HCT116 (cell line): ENCODE measurements around the gene SLC2A13. TPM values are rescaled to one million over a fixed set of nuclear protein-coding genes. Genes with fewer than 3 reads are reported as not detected.

ENCODE experiments used
- ATAC-seq: fragments of 200-7000 bp; cut with Tn5 transposase; 2 replicates; pipeline ENCODE4 v1.9.1; 2020; ENCODE audit warnings: mild to moderate bottlenecking, moderate library complexity
- BruUV-seq: library from RNA; stranded (reverse); fragments of 400-500 nt; replicated peaks from 2 replicates; lab custom pipeline; 2021; lab: Mats Ljungman, UMichigan
- CTCF ChIA-PET: fragments of 300-600 bp; sonication (Branson Sonifier 250); formaldehyde crosslinking; loops from one replicate; lab custom pipeline; 2021; ENCODE audit warnings: antibody characterized with exemption; lab: Charles Lee
- POLR2A ChIA-PET: fragments of 300-600, 350-600 bp; sonication (Branson Sonifier 250); formaldehyde crosslinking; loops from one replicate; lab custom pipeline; 2021; ENCODE audit warnings: antibody characterized with exemption; lab: Charles Lee
- RAD21 ChIA-PET, 2 experiments: fragments of 300-600 bp; sonication (Branson Sonifier 250); formaldehyde crosslinking; loops; one replicate each; lab custom pipeline; 2023; ENCODE audit warnings: low total read pairs in 2 of 2; ENCODE audit not compliant: uncharacterized antibody in 2 of 2, unreplicated experiment in 2 of 2, low non-redundant PET in 1 of 2; lab: Charles Lee
- DNase-seq: peaks from one replicate; pipeline ENCODE4 v3.0.0-alpha.2; 2010; ENCODE audit warnings: low read depth, low spot score
- H2AFZ ChIP-seq: fragments of 200-600 bp; shearing (Covaris generic), sonication (generic); 2 replicates; pipeline ENCODE4 v1.6.1; 2017; ENCODE audit warnings: low read depth, mixed run types, mixed read lengths, antibody characterized with exemption, low read length; ENCODE audit not compliant: poor library complexity, severe bottlenecking
- H3K27ac ChIP-seq: 2 replicates; pipeline ENCODE4 v1.5.1; 2012; ENCODE audit warnings: low read depth, low read length
- H3K27me3 ChIP-seq: fragments of 200-600 bp; sonication (generic); 2 replicates; pipeline ENCODE4 v1.6.1; 2016; ENCODE audit warnings: mixed run types, low read length, mixed read lengths; ENCODE audit not compliant: insufficient read depth
- H3K36me3 ChIP-seq, 2 experiments: fragments of 200-500 bp in 1 of 2; fragments of 200-600 bp in 1 of 2; sonication (Bioruptor generic) in 1 of 2; sonication (generic) in 1 of 2; 2 replicates each; pipeline versions ENCODE4 v1.5.1 to v1.6.1; 2014 to 2016; ENCODE audit warnings: low read length in 2 of 2, inconsistent platforms in 1 of 2, mixed read lengths in 1 of 2, mixed run types in 1 of 2; ENCODE audit not compliant: insufficient read depth in 2 of 2, control insufficient read depth in 1 of 2
- H3K4me1 ChIP-seq, 2 experiments: fragments of 200-600 bp in 1 of 2; sonication (generic) in 1 of 2; 2 replicates each; pipeline versions ENCODE4 v1.5.1 to v1.6.1; 2012 to 2017; ENCODE audit warnings: low read length in 2 of 2, inconsistent platforms in 1 of 2, mild to moderate bottlenecking in 1 of 2, mixed read lengths in 1 of 2, mixed run types in 1 of 2, moderate library complexity in 1 of 2; ENCODE audit not compliant: insufficient read depth in 2 of 2, control insufficient read depth in 1 of 2
- H3K4me2 ChIP-seq: fragments of 200-600 bp; sonication (generic); 2 replicates; pipeline ENCODE4 v1.6.1; 2017; ENCODE audit warnings: mixed run types, low read length, mixed read lengths
- H3K4me3 ChIP-seq, 2 experiments: fragments of 200-600 bp in 1 of 2; sonication (generic) in 1 of 2; replicated peaks in 1 of 2; 2 replicates each; pipeline ENCODE4 v1.5.1; 2011 to 2016; ENCODE audit warnings: low read length in 2 of 2, control low read depth in 1 of 2, low read depth in 1 of 2, mild to moderate bottlenecking in 1 of 2, mixed read lengths in 1 of 2, mixed run types in 1 of 2
- H3K79me2 ChIP-seq: fragments of 200-600 bp; sonication (generic); 2 replicates; pipeline ENCODE4 v1.6.1; 2017; ENCODE audit warnings: mild to moderate bottlenecking, mixed run types, low read length, moderate library complexity, mixed read lengths; ENCODE audit not compliant: insufficient read depth
- H3K9ac ChIP-seq: fragments of 200-600 bp; sonication (generic); 2 replicates; pipeline ENCODE4 v1.6.1; 2016; ENCODE audit warnings: low read length, mixed read lengths
- H3K9me2 ChIP-seq: fragments of 200-600 bp; sonication (generic), shearing (Covaris generic); 2 replicates; pipeline ENCODE4 v1.6.1; 2017; ENCODE audit warnings: mixed run types, mild to moderate bottlenecking, moderate library complexity; ENCODE audit not compliant: insufficient read depth
- H3K9me3 ChIP-seq, 2 experiments: fragments of 200-500 bp in 1 of 2; fragments of 200-600 bp in 1 of 2; sonication (Bioruptor generic) in 1 of 2; sonication (generic) in 1 of 2; 2 replicates each; pipeline ENCODE4 v1.6.1; 2014 to 2017; ENCODE audit warnings: low read length in 2 of 2, mixed read lengths in 2 of 2, inconsistent platforms in 1 of 2, low read depth in 1 of 2, mild to moderate bottlenecking in 1 of 2, mixed run types in 1 of 2, moderate library complexity in 1 of 2; ENCODE audit not compliant: control insufficient read depth in 1 of 2, insufficient read depth in 1 of 2
- H4K20me1 ChIP-seq: fragments of 200-600 bp; sonication (generic), shearing (Covaris generic); 2 replicates; pipeline ENCODE4 v1.6.1; 2017; ENCODE audit warnings: mixed run types, mild to moderate bottlenecking, moderate library complexity; ENCODE audit not compliant: insufficient read depth
- ATF3 ChIP-seq: IDR thresholded peaks from 2 replicates; pipeline ENCODE4 v1.6.1; 2012
- CEBPB ChIP-seq: IDR thresholded peaks from 2 replicates; pipeline ENCODE4 v1.6.1; 2012; ENCODE audit warnings: low read depth
- CTCF ChIP-seq, 3 experiments: fragments of 200-600 bp in 1 of 3; sonication (generic) in 1 of 3; IDR thresholded peaks in 2 of 3; conservative IDR thresholded peaks in 1 of 3; 2 replicates each; pipeline ENCODE4 v1.5.1; 2012 to 2017; ENCODE audit warnings: low read depth in 2 of 3, low read length in 2 of 3, antibody characterized with exemption in 1 of 3, borderline replicate concordance in 1 of 3, control low read depth in 1 of 3, mild to moderate bottlenecking in 1 of 3, mixed read lengths in 1 of 3, mixed run types in 1 of 3, moderate library complexity in 1 of 3; ENCODE audit not compliant: insufficient read depth in 1 of 3
- EZH2phosphoT487 ChIP-seq: fragments of 200-600 bp; IDR thresholded peaks from 2 replicates; pipeline ENCODE4 v1.6.1; 2018; ENCODE audit warnings: antibody characterized with exemption, borderline replicate concordance
- MAX ChIP-seq: IDR thresholded peaks from 2 replicates; pipeline ENCODE4 v1.6.1; 2012
- POLR2AphosphoS5 ChIP-seq: IDR thresholded peaks from 2 replicates; pipeline ENCODE4 v1.6.1; 2011; ENCODE audit warnings: mild to moderate bottlenecking, low read depth, low read length, moderate library complexity
- RAD21 ChIP-seq: IDR thresholded peaks from 2 replicates; pipeline ENCODE4 v1.6.1; 2012; ENCODE audit warnings: low read depth, mild to moderate bottlenecking
- REST ChIP-seq: IDR thresholded peaks from 2 replicates; pipeline ENCODE4 v1.6.1; 2012; ENCODE audit warnings: low read depth
- SP1 ChIP-seq: IDR thresholded peaks from 2 replicates; pipeline ENCODE4 v1.6.1; 2012; ENCODE audit warnings: low read depth
- SRF ChIP-seq: IDR thresholded peaks from 2 replicates; pipeline ENCODE4 v1.6.1; 2012; ENCODE audit warnings: low read depth
- TCF7L2 ChIP-seq: IDR thresholded peaks from 2 replicates; pipeline ENCODE4 v1.7.0; 2011; ENCODE audit warnings: borderline replicate concordance, inconsistent platforms; ENCODE audit not compliant: insufficient read depth, insufficient read length; ENCODE audit errors: extremely low read depth
- ZNF274 ChIP-seq: fragments of 200-500 bp; sonication (Bioruptor generic); IDR thresholded peaks from 2 replicates; pipeline ENCODE4 v1.6.1; 2014; ENCODE audit warnings: mild to moderate bottlenecking, low read depth, low read length, inconsistent platforms
- intact Hi-C: fragments of 100-400 bp; cut with micrococcal nuclease; formaldehyde crosslinking; loops from 2 replicates; pipeline ENCODE4 v1.10.0; 2022
- total RNA-seq: library from RNA; stranded (reverse); gene quantifications from one replicate; pipeline ENCODE4 v1.2.1, GENCODE V29; 2021; ENCODE audit not compliant: unreplicated experiment

The SLC2A13 gene
- total RNA-seq, 1 experiment from 2014 or later: 6.8 TPM

- POLR2A ChIA-PET: no interaction called here
These were observed 292.1 kb downstream of the SLC2A13 start for GRCh38 chr12:39813776-39814175.

More at GRCh38 chr12:39813776-39814175, 292.1 kb downstream of the SLC2A13 start:
- no peak overlapping the region for H3K27ac ChIP-seq
- no peaks in the 10 kb centered on the region for H3K4me1 ChIP-seq
- H2AFZ ChIP-seq: no peak overlapping the region
- no peak overlapping the region for H3K4me2 ChIP-seq
- no peaks in the 10 kb centered on the region for H3K9me2 ChIP-seq
- no TSS peak for BruUV-seq
- no peak overlapping the region for H3K4me3 ChIP-seq
- no peaks in the 10 kb centered on the region for H3K79me2 ChIP-seq
- DNase-seq: no peak
- H4K20me1 ChIP-seq: no peaks in the 10 kb centered on the region
- H3K9me3 ChIP-seq: no peaks in the 10 kb centered on the region
- H3K36me3 ChIP-seq: no peaks in the 10 kb centered on the region
- intact Hi-C loops: no loop called here
- TF ChIP-seq MAX (no peak), SRF (no peak), EZH2phosphoT487 (no peak), ATF3 (no peak), TCF7L2 (no peak), CEBPB (no peak), POLR2AphosphoS5 (no peak), SP1 (no peak), RAD21 (no peak), REST (no peak), CTCF (IDR thresholded peaks at IDR 0.05 in 2 of 3, conservative IDR thresholded peaks at IDR 0.05 in 1 of 3; ENCODE audit: borderline replicate concordance in 1 of 3, insufficient read depth in 1 of 3, low read depth in 2 of 3, low read length in 2 of 3) (no peak), ZNF274 (no peak)
- H3K9ac ChIP-seq: no peak overlapping the region
- no peaks in the 10 kb centered on the region for H3K27me3 ChIP-seq
- no peak for ATAC-seq
- ChIA-PET CTCF (no interaction called here), RAD21 (no interaction called here)
